HCT116 (cell line): ENCODE measurements around the gene PACRG. TPM values are rescaled to one million over a fixed set of nuclear protein-coding genes. Genes with fewer than 3 reads are reported as not detected.

Experiments
- ATAC-seq: fragments of 200-7000 bp; cut with Tn5 transposase; 2 replicates; pipeline ENCODE4 v1.9.1; 2020; ENCODE audit warnings: mild to moderate bottlenecking, moderate library complexity
- BruUV-seq: library from RNA; stranded (reverse); fragments of 400-500 nt; replicated peaks from 2 replicates; lab custom pipeline; 2021; lab: Mats Ljungman, UMichigan
- CTCF ChIA-PET: fragments of 300-600 bp; sonication (Branson Sonifier 250); formaldehyde crosslinking; loops from one replicate; lab custom pipeline; 2021; ENCODE audit warnings: antibody characterized with exemption; lab: Charles Lee
- POLR2A ChIA-PET: fragments of 300-600, 350-600 bp; sonication (Branson Sonifier 250); formaldehyde crosslinking; loops from one replicate; lab custom pipeline; 2021; ENCODE audit warnings: antibody characterized with exemption; lab: Charles Lee
- RAD21 ChIA-PET, 2 experiments: fragments of 300-600 bp; sonication (Branson Sonifier 250); formaldehyde crosslinking; loops; one replicate each; lab custom pipeline; 2023; ENCODE audit warnings: low total read pairs in 2 of 2; ENCODE audit not compliant: uncharacterized antibody in 2 of 2, unreplicated experiment in 2 of 2, low non-redundant PET in 1 of 2; lab: Charles Lee
- DNase-seq: peaks from one replicate; pipeline ENCODE4 v3.0.0-alpha.2; 2010; ENCODE audit warnings: low read depth, low spot score
- H2AFZ ChIP-seq: fragments of 200-600 bp; shearing (Covaris generic), sonication (generic); 2 replicates; pipeline ENCODE4 v1.6.1; 2017; ENCODE audit warnings: low read depth, mixed run types, mixed read lengths, antibody characterized with exemption, low read length; ENCODE audit not compliant: poor library complexity, severe bottlenecking
- H3K27ac ChIP-seq: 2 replicates; pipeline ENCODE4 v1.5.1; 2012; ENCODE audit warnings: low read depth, low read length
- H3K27me3 ChIP-seq: fragments of 200-600 bp; sonication (generic); 2 replicates; pipeline ENCODE4 v1.6.1; 2016; ENCODE audit warnings: mixed run types, low read length, mixed read lengths; ENCODE audit not compliant: insufficient read depth
- H3K36me3 ChIP-seq, 2 experiments: fragments of 200-500 bp in 1 of 2; fragments of 200-600 bp in 1 of 2; sonication (Bioruptor generic) in 1 of 2; sonication (generic) in 1 of 2; 2 replicates each; pipeline versions ENCODE4 v1.5.1 to v1.6.1; 2014 to 2016; ENCODE audit warnings: low read length in 2 of 2, inconsistent platforms in 1 of 2, mixed read lengths in 1 of 2, mixed run types in 1 of 2; ENCODE audit not compliant: insufficient read depth in 2 of 2, control insufficient read depth in 1 of 2
- H3K4me1 ChIP-seq, 2 experiments: fragments of 200-600 bp in 1 of 2; sonication (generic) in 1 of 2; 2 replicates each; pipeline versions ENCODE4 v1.5.1 to v1.6.1; 2012 to 2017; ENCODE audit warnings: low read length in 2 of 2, inconsistent platforms in 1 of 2, mild to moderate bottlenecking in 1 of 2, mixed read lengths in 1 of 2, mixed run types in 1 of 2, moderate library complexity in 1 of 2; ENCODE audit not compliant: insufficient read depth in 2 of 2, control insufficient read depth in 1 of 2
- H3K4me2 ChIP-seq: fragments of 200-600 bp; sonication (generic); 2 replicates; pipeline ENCODE4 v1.6.1; 2017; ENCODE audit warnings: mixed run types, low read length, mixed read lengths
- H3K4me3 ChIP-seq, 2 experiments: fragments of 200-600 bp in 1 of 2; sonication (generic) in 1 of 2; replicated peaks in 1 of 2; 2 replicates each; pipeline ENCODE4 v1.5.1; 2011 to 2016; ENCODE audit warnings: low read length in 2 of 2, control low read depth in 1 of 2, low read depth in 1 of 2, mild to moderate bottlenecking in 1 of 2, mixed read lengths in 1 of 2, mixed run types in 1 of 2
- H3K79me2 ChIP-seq: fragments of 200-600 bp; sonication (generic); 2 replicates; pipeline ENCODE4 v1.6.1; 2017; ENCODE audit warnings: mild to moderate bottlenecking, mixed run types, low read length, moderate library complexity, mixed read lengths; ENCODE audit not compliant: insufficient read depth
- H3K9ac ChIP-seq: fragments of 200-600 bp; sonication (generic); 2 replicates; pipeline ENCODE4 v1.6.1; 2016; ENCODE audit warnings: low read length, mixed read lengths
- H3K9me2 ChIP-seq: fragments of 200-600 bp; sonication (generic), shearing (Covaris generic); 2 replicates; pipeline ENCODE4 v1.6.1; 2017; ENCODE audit warnings: mixed run types, mild to moderate bottlenecking, moderate library complexity; ENCODE audit not compliant: insufficient read depth
- H3K9me3 ChIP-seq, 2 experiments: fragments of 200-500 bp in 1 of 2; fragments of 200-600 bp in 1 of 2; sonication (Bioruptor generic) in 1 of 2; sonication (generic) in 1 of 2; 2 replicates each; pipeline ENCODE4 v1.6.1; 2014 to 2017; ENCODE audit warnings: low read length in 2 of 2, mixed read lengths in 2 of 2, inconsistent platforms in 1 of 2, low read depth in 1 of 2, mild to moderate bottlenecking in 1 of 2, mixed run types in 1 of 2, moderate library complexity in 1 of 2; ENCODE audit not compliant: control insufficient read depth in 1 of 2, insufficient read depth in 1 of 2
- H4K20me1 ChIP-seq: fragments of 200-600 bp; sonication (generic), shearing (Covaris generic); 2 replicates; pipeline ENCODE4 v1.6.1; 2017; ENCODE audit warnings: mixed run types, mild to moderate bottlenecking, moderate library complexity; ENCODE audit not compliant: insufficient read depth
- CEBPB ChIP-seq: IDR thresholded peaks from 2 replicates; pipeline ENCODE4 v1.6.1; 2012; ENCODE audit warnings: low read depth
- CTCF ChIP-seq, 3 experiments: fragments of 200-600 bp in 1 of 3; sonication (generic) in 1 of 3; IDR thresholded peaks in 2 of 3; conservative IDR thresholded peaks in 1 of 3; 2 replicates each; pipeline ENCODE4 v1.5.1; 2012 to 2017; ENCODE audit warnings: low read depth in 2 of 3, low read length in 2 of 3, antibody characterized with exemption in 1 of 3, borderline replicate concordance in 1 of 3, control low read depth in 1 of 3, mild to moderate bottlenecking in 1 of 3, mixed read lengths in 1 of 3, mixed run types in 1 of 3, moderate library complexity in 1 of 3; ENCODE audit not compliant: insufficient read depth in 1 of 3
- EGR1 ChIP-seq: IDR thresholded peaks from 2 replicates; pipeline ENCODE4 v1.6.1; 2012; ENCODE audit warnings: low read depth
- ELF1 ChIP-seq: IDR thresholded peaks from 2 replicates; pipeline ENCODE4 v1.6.1; 2012; ENCODE audit warnings: low read depth, borderline replicate concordance
- EZH2 ChIP-seq: fragments of 200-600 bp; sonication (generic); IDR thresholded peaks from 2 replicates; pipeline ENCODE4 v1.6.1; 2017; ENCODE audit warnings: antibody characterized with exemption, mixed run types
- EZH2phosphoT487 ChIP-seq: fragments of 200-600 bp; IDR thresholded peaks from 2 replicates; pipeline ENCODE4 v1.6.1; 2018; ENCODE audit warnings: antibody characterized with exemption, borderline replicate concordance
- MAX ChIP-seq: IDR thresholded peaks from 2 replicates; pipeline ENCODE4 v1.6.1; 2012
- POLR2A ChIP-seq: IDR thresholded peaks from 2 replicates; pipeline ENCODE4 v1.7.0; 2011; ENCODE audit warnings: borderline replicate concordance; ENCODE audit not compliant: insufficient read depth, insufficient read length; ENCODE audit errors: extremely low read depth
- POLR2AphosphoS5 ChIP-seq: IDR thresholded peaks from 2 replicates; pipeline ENCODE4 v1.6.1; 2011; ENCODE audit warnings: mild to moderate bottlenecking, low read depth, low read length, moderate library complexity
- RAD21 ChIP-seq: IDR thresholded peaks from 2 replicates; pipeline ENCODE4 v1.6.1; 2012; ENCODE audit warnings: low read depth, mild to moderate bottlenecking
- REST ChIP-seq: IDR thresholded peaks from 2 replicates; pipeline ENCODE4 v1.6.1; 2012; ENCODE audit warnings: low read depth
- SIN3A ChIP-seq: IDR thresholded peaks from 2 replicates; pipeline ENCODE4 v1.6.1; 2012; ENCODE audit warnings: low read depth
- SP1 ChIP-seq: IDR thresholded peaks from 2 replicates; pipeline ENCODE4 v1.6.1; 2012; ENCODE audit warnings: low read depth
- TCF7L2 ChIP-seq: IDR thresholded peaks from 2 replicates; pipeline ENCODE4 v1.7.0; 2011; ENCODE audit warnings: borderline replicate concordance, inconsistent platforms; ENCODE audit not compliant: insufficient read depth, insufficient read length; ENCODE audit errors: extremely low read depth
- ZBTB33 ChIP-seq: IDR thresholded peaks from 2 replicates; pipeline ENCODE4 v1.6.1; 2011; ENCODE audit warnings: mild to moderate bottlenecking, low read length, moderate library complexity; ENCODE audit not compliant: insufficient replicate concordance; ENCODE audit errors: extremely low read depth
- ZNF274 ChIP-seq: fragments of 200-500 bp; sonication (Bioruptor generic); IDR thresholded peaks from 2 replicates; pipeline ENCODE4 v1.6.1; 2014; ENCODE audit warnings: mild to moderate bottlenecking, low read depth, low read length, inconsistent platforms
- intact Hi-C: fragments of 100-400 bp; cut with micrococcal nuclease; formaldehyde crosslinking; loops from 2 replicates; pipeline ENCODE4 v1.10.0; 2022
- total RNA-seq: library from RNA; stranded (reverse); gene quantifications from one replicate; pipeline ENCODE4 v1.2.1, GENCODE V29; 2021; ENCODE audit not compliant: unreplicated experiment

Gene PACRG
- total RNA-seq, 1 experiment from 2014 or later = 0.71 TPM

GRCh38 chr6:163031931-163032330 lies 304.2 kb downstream of the PACRG start:
- DNase-seq (no peak), ATAC-seq (no peak)
- POLR2A ChIA-PET = no interaction called here
- CTCF ChIA-PET = no interaction called here
- RAD21 ChIA-PET = no interaction called here
- Histone ChIP-seq H3K9me2 (no peaks in the 10 kb centered on the region), H4K20me1 (no peaks in the 10 kb centered on the region), H3K4me3 (no peak overlapping the region), H3K9ac (no peak overlapping the region), H3K79me2 (no peaks in the 10 kb centered on the region), H3K9me3 (no peaks in the 10 kb centered on the region; a peak in 1 of 4 replicates), H3K27ac (no peak overlapping the region), H2AFZ (no peak overlapping the region), H3K27me3 (no peaks in the 10 kb centered on the region), H3K4me2 (no peak overlapping the region), H3K4me1 (peaks cover 0 to 3% of the 10 kb centered on the region in 2 experiments; a peak in 1 of 4 replicates), H3K36me3 (no peaks in the 10 kb centered on the region)
- BruUV-seq = no TSS peak
- TF ChIP-seq CTCF (IDR thresholded peaks at IDR 0.05 in 2 of 3, conservative IDR thresholded peaks at IDR 0.05 in 1 of 3; ENCODE audit: borderline replicate concordance in 1 of 3, insufficient read depth in 1 of 3, low read depth in 2 of 3, low read length in 2 of 3) (no peak), SIN3A (no peak), EZH2 (no peak), ZBTB33 (no peak), MAX (no peak), REST (no peak), EGR1 (no peak), SP1 (no peak), ELF1 (no peak), POLR2AphosphoS5 (no peak), TCF7L2 (no peak), CEBPB (no peak), RAD21 (no peak), EZH2phosphoT487 (no peak), POLR2A (no peak), ZNF274 (no peak)
- intact Hi-C loops = no loop called here
